Endothelial cell of umbilical vein (primary cell): ENCODE data around the gene SPO11. TPM values are rescaled to one million over a fixed set of nuclear protein-coding genes. Genes with fewer than 3 reads are reported as not detected.
A peak's percentile ranks its signal among the peaks of the same experiment; 100 is the strongest.

Source experiments
- BruUV-seq: library from RNA; stranded (reverse); fragments of 400-500 nt; replicated peaks from 2 replicates; lab custom pipeline; 2021; lab: Mats Ljungman, UMichigan
- CTCF ChIA-PET: fragments of 300-600, 350-600 bp; sonication (Branson Sonifier 250); formaldehyde crosslinking; loops from one replicate; lab custom pipeline; 2021; ENCODE audit warnings: antibody characterized with exemption, inconsistent platforms; lab: Charles Lee
- POLR2A ChIA-PET: fragments of 300-600, 350-600 bp; sonication (Branson Sonifier 250); formaldehyde crosslinking; loops from one replicate; lab custom pipeline; 2021; ENCODE audit warnings: antibody characterized with exemption, inconsistent platforms; lab: Charles Lee
- DNase-seq: peaks from one replicate; pipeline ENCODE4 v3.0.0-alpha.2; 2011; ENCODE audit warnings: low read depth, low spot score
- FAIRE-seq: peaks from 2 replicates; lab custom pipeline; 2011; peaks lifted over from hg19 to GRCh38; lab: Jason Lieb, UNC
- H2AFZ ChIP-seq: 2 replicates; pipeline ENCODE4 v1.6.0; 2012; ENCODE audit warnings: low read depth, low read length, control low read depth, inconsistent platforms
- H3K27ac ChIP-seq: 2 replicates; pipeline ENCODE4 v1.5.1; 2011; ENCODE audit warnings: low read depth, mild to moderate bottlenecking, control low read depth, low read length, moderate library complexity; ENCODE audit not compliant: insufficient read depth
- H3K27me3 ChIP-seq, 2 experiments: 2 replicates each; pipeline versions ENCODE4 v1.6.0 to v1.6.1; 2011; ENCODE audit warnings: low read length in 2 of 2, mixed read lengths in 1 of 2; ENCODE audit not compliant: control insufficient read depth in 2 of 2, insufficient read depth in 2 of 2
- H3K36me3 ChIP-seq, 2 experiments: 2 replicates in 1 of 2; 3 replicates in 1 of 2; pipeline ENCODE4 v1.5.1; 2011; ENCODE audit warnings: low read length in 2 of 2, mild to moderate bottlenecking in 1 of 2, moderate library complexity in 1 of 2; ENCODE audit not compliant: control insufficient read depth in 2 of 2, insufficient read depth in 2 of 2; ENCODE audit errors: extremely low read depth in 1 of 2
- H3K4me1 ChIP-seq: 3 replicates; pipeline ENCODE4 v1.5.1; 2011; ENCODE audit warnings: mild to moderate bottlenecking, low read length; ENCODE audit not compliant: control insufficient read depth, insufficient read depth; ENCODE audit errors: extremely low read depth
- H3K4me2 ChIP-seq: 2 replicates; pipeline ENCODE4 v1.6.1; 2011; ENCODE audit warnings: low read length, control low read depth, mixed read lengths; ENCODE audit not compliant: insufficient read depth
- H3K4me3 ChIP-seq, 3 experiments: fragments of 200-600 bp in 1 of 3; sonication (generic), shearing (Covaris generic) in 1 of 3; replicated peaks in 1 of 3; 2 replicates each; pipeline ENCODE4 v1.5.1; 2011 to 2016; ENCODE audit warnings: control low read depth in 3 of 3, low read length in 3 of 3, mild to moderate bottlenecking in 2 of 3, inconsistent platforms in 1 of 3, low read depth in 1 of 3, moderate library complexity in 1 of 3; ENCODE audit not compliant: insufficient read depth in 1 of 3
- H3K79me2 ChIP-seq: 2 replicates; pipeline ENCODE4 v1.6.0; 2012; ENCODE audit warnings: low read length, inconsistent platforms; ENCODE audit not compliant: control insufficient read depth, insufficient read depth
- H3K9ac ChIP-seq: replicated peaks from 2 replicates; pipeline ENCODE3; 2011; ENCODE audit warnings: low read length, control low read depth; ENCODE audit not compliant: insufficient read depth; ENCODE audit errors: extremely low read depth
- H3K9me1 ChIP-seq: replicated peaks from 3 replicates; pipeline ENCODE4 v1.6.0; 2011; ENCODE audit warnings: mild to moderate bottlenecking, low read length; ENCODE audit not compliant: control insufficient read depth, insufficient read depth; ENCODE audit errors: extremely low read depth
- H3K9me3 ChIP-seq: replicated peaks from 2 replicates; pipeline ENCODE4 v1.5.1; 2012; ENCODE audit warnings: low read length, inconsistent platforms; ENCODE audit not compliant: control insufficient read depth, insufficient read depth
- H4K20me1 ChIP-seq: replicated peaks from 2 replicates; pipeline ENCODE3; 2011; ENCODE audit warnings: mild to moderate bottlenecking, low read length; ENCODE audit not compliant: control insufficient read depth, insufficient read depth; ENCODE audit errors: extremely low read depth
- EZH2 ChIP-seq: IDR thresholded peaks from 2 replicates; pipeline ENCODE4 v1.6.1; 2012; ENCODE audit warnings: borderline replicate concordance, low read depth, mild to moderate bottlenecking, moderate library complexity, low read length, inconsistent platforms; ENCODE audit not compliant: severe bottlenecking
- FOS ChIP-seq: IDR thresholded peaks from 2 replicates; pipeline ENCODE4 v1.6.1; 2011; ENCODE audit warnings: mild to moderate bottlenecking, low read length, moderate library complexity, borderline replicate concordance; ENCODE audit not compliant: insufficient read depth
- JUN ChIP-seq: IDR thresholded peaks from 2 replicates; pipeline ENCODE4 v1.6.1; 2011; ENCODE audit warnings: borderline replicate concordance, low read depth; ENCODE audit not compliant: insufficient read length, insufficient read depth
- POLR2A ChIP-seq: IDR thresholded peaks from 2 replicates; pipeline ENCODE4 v1.6.1; 2012; ENCODE audit warnings: low read depth, mild to moderate bottlenecking, control low read depth, low read length
- POLR2AphosphoS5 ChIP-seq: IDR thresholded peaks from 2 replicates; pipeline ENCODE4 v1.6.1; 2012; ENCODE audit warnings: low read depth, mild to moderate bottlenecking, control low read depth, low read length, moderate library complexity; ENCODE audit not compliant: insufficient read depth
- dilution Hi-C: fragments of 300-500 bp; cut with MboI; formaldehyde crosslinking; loops from one replicate; pipeline ENCODE4 v1.15.0; 2019; ENCODE audit warnings: low sequenced_read_pairs; ENCODE audit not compliant: extremely low pct_ligation_motif_present
- intact Hi-C: fragments of 100-400 bp; cut with micrococcal nuclease; formaldehyde crosslinking; loops from one replicate; pipeline ENCODE4 v1.10.0; 2022
- polyA plus RNA-seq, 4 experiments: library from polyadenylated mRNA; depleted of rRNA in 3 of 4; stranded (reverse) in 3 of 4; unstranded in 1 of 4; fragments of >200 nt; gene quantifications; 2 replicates each; pipeline versions ENCODE4 v1.2.1 to v1.2.3, GENCODE V29; 2011 to 2012; ENCODE audit warnings: missing spikeins in 1 of 4
- total RNA-seq: library from RNA; stranded (reverse); gene quantifications from 2 replicates; pipeline ENCODE4 v1.2.3, GENCODE V29; 2021
- TF ChIP-seq, protein P1 (sequence below), 2 donors: IDR thresholded peaks; 1 replicate in 1 of 2; 2 replicates in 1 of 2; pipeline ENCODE4 v1.5.1; 2011; ENCODE audit warnings: low read length in 2 of 2, mild to moderate bottlenecking in 2 of 2, moderate library complexity in 2 of 2, control low read depth in 1 of 2, inconsistent platforms in 1 of 2, low read depth in 1 of 2; ENCODE audit not compliant: insufficient read depth in 1 of 2; ENCODE audit errors: extremely low read depth in 1 of 2

SPO11 gene
- total and polyA plus RNA-seq, 2 donors (not counting 3 experiments of a cell fraction or from before 2014, with no cell fraction given): not detected

- DNase-seq: peak; percentile 79
These were observed 52.2 kb downstream of the SPO11 start for GRCh38 chr20:57381596-57382503.

More at GRCh38 chr20:57381596-57382503, 52.2 kb downstream of the SPO11 start:
- dilution Hi-C loops (no loop called here), intact Hi-C loops (loop anchor here (1.0 to 10.0 kb wide), 5 partner anchors 31 to 830 kb away; partner anchors contain the start of genes PMEPA1 and RAE1)
- H3K4me3 ChIP-seq: no peak overlapping the region
- no TSS peak for BruUV-seq
- no peaks in the 10 kb centered on the region for H3K27me3 ChIP-seq
- H3K36me3 ChIP-seq: peaks cover 0 to 12% of the 10 kb centered on the region in 2 experiments
- H2AFZ ChIP-seq: no peak overlapping the region
- FAIRE-seq: peak; percentile 85
- H3K9ac ChIP-seq: no peak overlapping the region
- H3K4me1 ChIP-seq: no peaks in the 10 kb centered on the region
- H3K9me1 ChIP-seq: no peaks in the 10 kb centered on the region
- ChIA-PET CTCF (interaction anchor here (0.6 to 7.3 kb wide), 18 partner anchors 8 to 828 kb away, joined by 3 to 86 read pairs (median 4); partner anchors contain the start of gene RBM38), POLR2A (no interaction called here)
- no peaks in the 10 kb centered on the region for H4K20me1 ChIP-seq
- no peak overlapping the region for H3K27ac ChIP-seq
- TF ChIP-seq, protein P1, sequence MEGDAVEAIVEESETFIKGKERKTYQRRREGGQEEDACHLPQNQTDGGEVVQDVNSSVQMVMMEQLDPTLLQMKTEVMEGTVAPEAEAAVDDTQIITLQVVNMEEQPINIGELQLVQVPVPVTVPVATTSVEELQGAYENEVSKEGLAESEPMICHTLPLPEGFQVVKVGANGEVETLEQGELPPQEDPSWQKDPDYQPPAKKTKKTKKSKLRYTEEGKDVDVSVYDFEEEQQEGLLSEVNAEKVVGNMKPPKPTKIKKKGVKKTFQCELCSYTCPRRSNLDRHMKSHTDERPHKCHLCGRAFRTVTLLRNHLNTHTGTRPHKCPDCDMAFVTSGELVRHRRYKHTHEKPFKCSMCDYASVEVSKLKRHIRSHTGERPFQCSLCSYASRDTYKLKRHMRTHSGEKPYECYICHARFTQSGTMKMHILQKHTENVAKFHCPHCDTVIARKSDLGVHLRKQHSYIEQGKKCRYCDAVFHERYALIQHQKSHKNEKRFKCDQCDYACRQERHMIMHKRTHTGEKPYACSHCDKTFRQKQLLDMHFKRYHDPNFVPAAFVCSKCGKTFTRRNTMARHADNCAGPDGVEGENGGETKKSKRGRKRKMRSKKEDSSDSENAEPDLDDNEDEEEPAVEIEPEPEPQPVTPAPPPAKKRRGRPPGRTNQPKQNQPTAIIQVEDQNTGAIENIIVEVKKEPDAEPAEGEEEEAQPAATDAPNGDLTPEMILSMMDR (IDR thresholded peaks at IDR 0.05; ENCODE audit: extremely low read depth in 1 of 2, insufficient read depth in 1 of 2, low read depth in 1 of 2, low read length in 2 of 2): peak; percentile 91 to 92
- no peak for TF ChIP-seq JUN
- TF ChIP-seq POLR2A: no peak
- no peak for TF ChIP-seq POLR2AphosphoS5
- TF ChIP-seq FOS: no peak
- no peak for TF ChIP-seq EZH2
- no peaks in the 10 kb centered on the region for H3K9me3 ChIP-seq
- no peaks in the 10 kb centered on the region for H3K79me2 ChIP-seq
- H3K4me2 ChIP-seq: no peak overlapping the region
